NCI-H1417 (cell line): ENCODE measurements around the gene MYOZ2.

Experiments
- DNase-seq, 3 experiments: peaks; one replicate each; lab custom pipeline; 2025; lab: John Stamatoyannopoulos, UW

The MYOZ2 gene

GRCh38 chr4:119135721-119136121 is at the start of gene MYOZ2:
Gene MYOZ2 (plus strand): TSS chr4:119135832. CDS start chr4:119136526, 694 bp downstream.
- no peak for DNase-seq

- DNase-seq: no peak
Measured at GRCh38 chr4:119087121-119087520, 48.5 kb upstream of the MYOZ2 start.

- peak in 2 of 3 experiments; percentile 10 to 61 for DNase-seq
Measured at GRCh38 chr4:119087656-119088055, 48.0 kb upstream of the MYOZ2 start.

GRCh38 chr4:119093042-119093827 is 42.4 kb upstream of the MYOZ2 start:
- DNase-seq: no peak

- DNase-seq: no peak
Measured at GRCh38 chr4:119097282-119097900, 38.2 kb upstream of the MYOZ2 start.

GRCh38 chr4:119098306-119098705 is 37.3 kb upstream of the MYOZ2 start:
- DNase-seq: no peak

GRCh38 chr4:119099227-119099810 is 36.3 kb upstream of the MYOZ2 start:
- no peak for DNase-seq

- no peak for DNase-seq
Measured at GRCh38 chr4:119100655-119101054, 35.0 kb upstream of the MYOZ2 start.

- DNase-seq: no peak
Measured at GRCh38 chr4:119103263-119103662, 32.4 kb upstream of the MYOZ2 start.

- no peak for DNase-seq
Measured at GRCh38 chr4:119104644-119105273, 30.9 kb upstream of the MYOZ2 start.

GRCh38 chr4:119105605-119106004 is 30.0 kb upstream of the MYOZ2 start:
- DNase-seq: no peak

GRCh38 chr4:119106036-119107000 is 29.3 kb upstream of the MYOZ2 start:
- no peak for DNase-seq

GRCh38 chr4:119110121-119110520 is 25.5 kb upstream of the MYOZ2 start:
- no peak for DNase-seq

- DNase-seq: no peak
Measured at GRCh38 chr4:119111296-119111695, 24.3 kb upstream of the MYOZ2 start.

- no peak for DNase-seq
Measured at GRCh38 chr4:119113033-119113655, 22.5 kb upstream of the MYOZ2 start.

GRCh38 chr4:119116021-119116420 is 19.6 kb upstream of the MYOZ2 start:
- DNase-seq: no peak

GRCh38 chr4:119116925-119117900 is 18.4 kb upstream of the MYOZ2 start:
- no peak for DNase-seq

- DNase-seq: no peak
Measured at GRCh38 chr4:119118397-119118796, 17.2 kb upstream of the MYOZ2 start.

GRCh38 chr4:119124352-119124751 is 11.3 kb upstream of the MYOZ2 start:
- no peak for DNase-seq

- DNase-seq: no peak
Measured at GRCh38 chr4:119125931-119126330, 9.7 kb upstream of the MYOZ2 start.
